HepG2 (cell line): ENCODE results near the gene C11orf71. TPM values are rescaled to one million over a fixed set of nuclear protein-coding genes. Genes with fewer than 3 reads are reported as not detected.

Experiments used
- ATAC-seq: fragments of 200-7000 bp; cut with Tn5 transposase; 3 replicates; pipeline ENCODE4 v1.9.1; 2020; ENCODE audit warnings: mild to moderate bottlenecking, moderate library complexity
- BruUV-seq: library from RNA; stranded (reverse); fragments of 400-500 nt; replicated peaks from 2 replicates; lab custom pipeline; 2021; lab: Mats Ljungman, UMichigan
- CTCF ChIA-PET: fragments of 300-600 bp; formaldehyde crosslinking; extraction: SDS; loops from one replicate; lab custom pipeline; 2021; ENCODE audit warnings: low total read pairs, inconsistent platforms, low intra/inter-chr PET ratio; lab: Yijun Ruan, JAX
- POLR2A ChIA-PET: fragments of 350-600 bp; sonication (Branson Sonifier 250); formaldehyde crosslinking; loops from one replicate; lab custom pipeline; 2020; ENCODE audit warnings: antibody characterized with exemption, inconsistent platforms; lab: Yijun Ruan, JAX
- DNase-seq: peaks from one replicate; pipeline ENCODE4 v3.0.0-alpha.2; 2015; ENCODE audit warnings: low spot score
- FAIRE-seq: peaks from 3 replicates; lab custom pipeline; 2011; peaks lifted over from hg19 to GRCh38; lab: Jason Lieb, UNC
- H2AFZ ChIP-seq: one replicate; pipeline ENCODE4 v1.6.1; 2011; ENCODE audit warnings: low read length, inconsistent platforms
- H3K27ac ChIP-seq: fragments of 300-600 bp; 3 replicates; pipeline ENCODE4 v1.8.0; 2011; ENCODE audit warnings: mixed run types, mild to moderate bottlenecking, mixed read lengths, low read length, inconsistent platforms; ENCODE audit not compliant: insufficient read depth; ENCODE audit errors: extremely low read length
- H3K27me3 ChIP-seq, 2 experiments: fragments of 200-600 bp in 1 of 2; 2 replicates in 1 of 2; 3 replicates in 1 of 2; pipeline versions ENCODE4 v1.6.0 to v1.8.0; 2011; ENCODE audit warnings: low read length in 2 of 2, mild to moderate bottlenecking in 2 of 2, moderate library complexity in 2 of 2, inconsistent platforms in 1 of 2; ENCODE audit not compliant: insufficient read depth in 2 of 2, control insufficient read depth in 1 of 2
- H3K36me3 ChIP-seq, 2 experiments: fragments of 200-600 bp in 1 of 2; replicated peaks in 1 of 2; 2 replicates in 1 of 2; 3 replicates in 1 of 2; pipeline versions ENCODE4 v1.5.1 to v1.8.0; 2011; ENCODE audit warnings: low read length in 2 of 2, inconsistent platforms in 1 of 2; ENCODE audit not compliant: insufficient read depth in 2 of 2, control insufficient read depth in 1 of 2
- H3K4me1 ChIP-seq: 2 replicates; pipeline ENCODE4 v1.5.1; 2012; ENCODE audit warnings: low read length, inconsistent platforms; ENCODE audit not compliant: insufficient read depth
- H3K4me2 ChIP-seq: 2 replicates; pipeline ENCODE4 v1.6.0; 2011; ENCODE audit warnings: low read depth, low read length, inconsistent platforms
- H3K4me3 ChIP-seq, 3 experiments: fragments of 200-600 bp in 1 of 3; sonication (generic), shearing (Covaris generic) in 1 of 3; replicated peaks in 1 of 3; 2 replicates each; pipeline ENCODE4 v1.5.1; 2011 to 2016; ENCODE audit warnings: low read length in 3 of 3, inconsistent platforms in 2 of 3, low read depth in 2 of 3, mild to moderate bottlenecking in 2 of 3, control low read depth in 1 of 3, mixed read lengths in 1 of 3; ENCODE audit not compliant: insufficient read depth in 1 of 3
- H3K79me2 ChIP-seq: one replicate; pipeline ENCODE4 v1.6.1; 2011; ENCODE audit warnings: low read length, inconsistent platforms; ENCODE audit not compliant: insufficient read depth
- H3K9ac ChIP-seq: 2 replicates; pipeline ENCODE4 v1.6.0; 2011; ENCODE audit warnings: mild to moderate bottlenecking, low read depth, low read length, inconsistent platforms; ENCODE audit not compliant: insufficient read depth
- H3K9me3 ChIP-seq: 2 replicates; pipeline ENCODE4 v1.5.1; 2012; ENCODE audit warnings: mild to moderate bottlenecking, low read length
- H4K20me1 ChIP-seq: 2 replicates; pipeline ENCODE4 v1.6.0; 2011; ENCODE audit warnings: inconsistent platforms, mild to moderate bottlenecking, low read length, moderate library complexity; ENCODE audit not compliant: insufficient read depth
- ATF2 ChIP-seq: sonication (generic); formaldehyde crosslinking; IDR thresholded peaks from 2 replicates; pipeline ENCODE4 v1.4.0; 2020; ENCODE audit warnings: missing genetic modification reagents
- ELF3 ChIP-seq: IDR thresholded peaks from 2 replicates; pipeline ENCODE4 v1.6.1; 2016; ENCODE audit warnings: missing genetic modification reagents, missing compliant biosample characterization
- ETV6 ChIP-seq: sonication (generic); formaldehyde crosslinking; conservative IDR thresholded peaks from 2 replicates; pipeline ENCODE4 v1.4.0; 2020; ENCODE audit warnings: missing genetic modification reagents
- EZH2 ChIP-seq: conservative IDR thresholded peaks from 2 replicates; pipeline ENCODE4 v1.6.1; 2012; ENCODE audit warnings: mild to moderate bottlenecking, low read depth, low read length, moderate library complexity
- KLF6 ChIP-seq: IDR thresholded peaks from 2 replicates; pipeline ENCODE4 v1.8.0; 2016; ENCODE audit warnings: missing biosample characterization, missing genetic modification reagents
- MTA3 ChIP-seq: sonication (generic); formaldehyde crosslinking; IDR thresholded peaks from 2 replicates; pipeline ENCODE4 v1.4.0; 2020; ENCODE audit warnings: missing genetic modification reagents
- PLRG1 ChIP-seq: fragments of 450-650 bp; conservative IDR thresholded peaks from 2 replicates; pipeline ENCODE4 v1.6.1; 2016
- SNRNP70 ChIP-seq: fragments of 200-400 bp; formaldehyde crosslinking; IDR thresholded peaks from 2 replicates; pipeline ENCODE4 v1.6.1; 2017; ENCODE audit warnings: mild to moderate bottlenecking, low read depth, low read length, moderate library complexity
- ZBTB2 ChIP-seq: sonication (generic); formaldehyde crosslinking; IDR thresholded peaks from 2 replicates; pipeline ENCODE4 v1.8.0; 2022; ENCODE audit warnings: low read depth, missing genetic modification reagents
- ZFP82 ChIP-seq: sonication (generic); formaldehyde crosslinking; IDR thresholded peaks from 2 replicates; pipeline ENCODE4 v1.5.1; 2020; ENCODE audit warnings: mild to moderate bottlenecking, missing genetic modification reagents, borderline replicate concordance
- ZNF552 ChIP-seq: sonication (generic); formaldehyde crosslinking; IDR thresholded peaks from 2 replicates; pipeline ENCODE4 v1.9.0; 2022; ENCODE audit warnings: missing genetic modification reagents, mild to moderate bottlenecking, borderline replicate concordance
- ZNF782 ChIP-seq: sonication (generic); formaldehyde crosslinking; IDR thresholded peaks from 2 replicates; pipeline ENCODE4 v1.4.0; 2020; ENCODE audit warnings: missing genetic modification reagents, mild to moderate bottlenecking, borderline replicate concordance
- WGBS: methylation state at CpG from one replicate; pipeline ENCODE4 v1.1.6; 2017; ENCODE audit warnings: low lambda C conversion rate; 5-methylcytosine and 5-hydroxymethylcytosine counted together
- in situ Hi-C: cut with HindIII; loops from 2 replicates; pipeline ENCODE4 v1.10.0; 2017; ENCODE audit warnings: low pct_unique_long_range_greater_than_20kb; ENCODE audit not compliant: extremely low pct_ligation_motif_present
- intact Hi-C: fragments of 100-400 bp; cut with micrococcal nuclease; formaldehyde crosslinking; loops from one replicate; pipeline ENCODE4 v1.10.0; 2022; ENCODE audit not compliant: unreplicated experiment
- polyA plus RNA-seq, 8 experiments: library from polyadenylated mRNA; depleted of rRNA in 3 of 8; stranded (reverse) in 7 of 8; unstranded in 1 of 8; fragments of >200 nt; fragmentation: Illumina TruSeq in 4 of 8; extraction: Trizol in 4 of 8; gene quantifications; 2 replicates each; pipeline versions ENCODE4 v1.2.1 to v1.2.3, GENCODE V29; 2011 to 2016; ENCODE audit warnings: low read depth in 4 of 8, missing spikeins in 1 of 8, mixed read lengths in 1 of 8; ENCODE audit not compliant: insufficient read depth in 1 of 8
- total RNA-seq, 5 experiments: library from RNA; depleted of rRNA; stranded (reverse); fragments of >200 nt; fragmentation: Illumina TruSeq; extraction: Trizol; gene quantifications; 2 replicates each; pipeline ENCODE4 v1.2.3, GENCODE V29; 2016; ENCODE audit warnings: low read depth in 1 of 5

The C11orf71 gene
- total and polyA plus RNA-seq, 2 of the 13 experiments (the other 11 are each of a cell fraction or from before 2014, with no cell fraction given), result 7.1 to 7.8 TPM

GRCh38 chr11:114395736-114396135 lies 4.6 kb downstream of the C11orf71 start (continued):
- TF ChIP-seq ELF3 (CRISPR knock-in tag), result no peak

GRCh38 chr11:114392735-114393667 lies 7.3 kb downstream of the C11orf71 start:
- H3K27ac ChIP-seq, result no peak overlapping the region
- TF ChIP-seq MTA3, result no peak
- TF ChIP-seq ZFP82 (CRISPR knock-in tag), result no peak
- TF ChIP-seq ETV6 (CRISPR knock-in tag), result no peak
- no peak for TF ChIP-seq EZH2
- no peak for TF ChIP-seq SNRNP70
- no peak for TF ChIP-seq PLRG1
- no peak for TF ChIP-seq ZBTB2
- TF ChIP-seq ATF2 (CRISPR knock-in tag), result no peak
- TF ChIP-seq KLF6 (CRISPR knock-in tag), result no peak
- TF ChIP-seq ZNF782 (CRISPR knock-in tag), result no peak
- TF ChIP-seq ZNF552 (CRISPR knock-in tag), result no peak
- intact Hi-C loops (no loop called here), in situ Hi-C loops (no loop called here)
- H3K4me2 ChIP-seq, result no peak overlapping the region
- ChIA-PET POLR2A (interaction anchor here (1.1 kb wide), 1 partner anchor 47 kb away, joined by 3 read pairs; the partner anchor contains the start of gene REXO2), CTCF (no interaction called here)
- FAIRE-seq (no peak), ATAC-seq (peak; percentile 31; the same call in 1 of the 3 replicates), DNase-seq (no peak)
- H4K20me1 ChIP-seq, result no peaks in the 10 kb centered on the region
- BruUV-seq, result no TSS peak
- no peaks in the 10 kb centered on the region for H3K27me3 ChIP-seq
- 11% methylated on average over 4 of the region's 4 CpGs for WGBS
- H3K36me3 ChIP-seq, result no peaks in the 10 kb centered on the region
- no peaks in the 10 kb centered on the region for H3K9me3 ChIP-seq
- no peak overlapping the region for H3K4me3 ChIP-seq
- H3K4me1 ChIP-seq, result peaks cover 21% of the 10 kb centered on the region; the same call in 1 of the 2 replicates
- H3K79me2 ChIP-seq, result no peaks in the 10 kb centered on the region
- no peak overlapping the region for H3K9ac ChIP-seq
- no peak overlapping the region for H2AFZ ChIP-seq
